Stimulated activated CD8-positive, alpha-beta memory T cell treated with anti-CD3 and anti-CD28 coated beads, Interleukin-15, amount 100 ng/mL, for 24 hours (primary cell): ENCODE measurements around the gene RAB33A.
"Not testable (repeated sequence)": the region's sequence is repeated elsewhere in the genome, so short reads cannot be mapped to it uniquely, and the experiment has no call there.

Experiments
- DNase-seq: peaks from one replicate; pipeline ENCODE4 v3.0.0-alpha.2; 2020; ENCODE audit warnings: low read depth

The RAB33A gene

DNA sequence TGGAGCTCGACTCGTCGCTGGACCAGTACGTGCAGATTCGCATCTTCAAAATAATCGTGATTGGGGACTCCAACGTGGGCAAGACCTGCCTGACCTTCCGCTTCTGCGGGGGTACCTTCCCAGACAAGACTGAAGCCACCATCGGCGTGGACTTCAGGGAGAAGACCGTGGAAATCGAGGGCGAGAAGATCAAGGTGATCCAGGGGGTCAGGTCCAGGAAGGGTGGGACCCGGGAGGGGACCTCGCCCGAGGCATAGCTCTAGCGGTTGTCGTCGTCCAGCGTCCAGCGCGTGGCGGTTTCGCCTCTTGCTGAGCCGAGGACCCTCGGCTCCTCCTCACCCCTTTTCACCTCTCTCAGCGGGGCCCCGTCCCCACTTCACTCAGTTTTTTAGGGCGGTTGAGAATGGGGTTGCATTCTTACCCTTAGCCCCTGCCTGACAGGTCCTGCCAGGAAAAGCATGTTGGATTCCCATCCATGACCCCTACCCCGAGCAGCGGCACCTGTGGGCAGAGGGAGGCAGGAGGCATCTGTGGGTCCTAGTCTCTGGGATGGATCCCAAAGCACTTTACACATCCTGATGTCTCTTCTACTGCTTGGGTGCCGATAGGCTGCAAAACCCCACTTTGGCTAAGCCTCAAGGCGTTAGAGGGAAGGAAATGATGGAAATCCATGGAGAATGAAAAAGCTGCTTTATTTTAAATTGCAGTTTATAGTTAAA, 524 bp downstream of the RAB33A start:
- no peak for DNase-seq

DNA sequence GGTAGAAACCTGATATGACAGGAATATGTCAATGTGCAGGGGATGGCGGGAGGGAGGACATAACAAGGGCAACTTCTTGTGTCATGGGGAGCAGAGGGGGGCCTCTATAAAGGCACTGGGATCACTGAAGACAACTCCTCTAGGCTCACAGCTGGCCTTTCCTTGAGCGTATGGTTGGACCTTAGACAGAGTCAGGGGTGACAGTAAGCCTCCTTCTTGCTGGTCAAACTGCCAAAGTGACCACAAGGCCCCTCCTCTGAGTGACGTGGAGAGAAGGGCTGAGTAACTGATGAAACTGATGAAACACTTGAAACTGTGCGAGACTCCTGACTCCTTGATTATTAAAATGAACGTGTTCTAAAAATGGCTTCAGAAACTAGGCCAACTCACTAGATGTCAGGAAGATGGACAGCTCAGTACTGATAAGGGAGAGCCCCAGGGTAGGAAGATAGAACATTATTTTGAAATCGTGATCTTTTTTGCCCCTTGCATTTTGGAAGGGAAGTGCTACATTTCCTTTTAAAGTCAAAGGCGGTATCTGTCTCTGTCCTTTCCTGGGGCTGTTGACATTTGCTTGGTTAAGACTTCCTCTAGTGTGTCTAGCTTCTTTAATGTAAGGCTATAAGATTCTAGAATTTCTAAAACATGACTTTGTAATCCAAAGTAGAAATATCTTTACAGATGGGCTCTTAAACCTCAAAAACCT, 1.6 kb downstream of the RAB33A start:
- no peak for DNase-seq

DNA sequence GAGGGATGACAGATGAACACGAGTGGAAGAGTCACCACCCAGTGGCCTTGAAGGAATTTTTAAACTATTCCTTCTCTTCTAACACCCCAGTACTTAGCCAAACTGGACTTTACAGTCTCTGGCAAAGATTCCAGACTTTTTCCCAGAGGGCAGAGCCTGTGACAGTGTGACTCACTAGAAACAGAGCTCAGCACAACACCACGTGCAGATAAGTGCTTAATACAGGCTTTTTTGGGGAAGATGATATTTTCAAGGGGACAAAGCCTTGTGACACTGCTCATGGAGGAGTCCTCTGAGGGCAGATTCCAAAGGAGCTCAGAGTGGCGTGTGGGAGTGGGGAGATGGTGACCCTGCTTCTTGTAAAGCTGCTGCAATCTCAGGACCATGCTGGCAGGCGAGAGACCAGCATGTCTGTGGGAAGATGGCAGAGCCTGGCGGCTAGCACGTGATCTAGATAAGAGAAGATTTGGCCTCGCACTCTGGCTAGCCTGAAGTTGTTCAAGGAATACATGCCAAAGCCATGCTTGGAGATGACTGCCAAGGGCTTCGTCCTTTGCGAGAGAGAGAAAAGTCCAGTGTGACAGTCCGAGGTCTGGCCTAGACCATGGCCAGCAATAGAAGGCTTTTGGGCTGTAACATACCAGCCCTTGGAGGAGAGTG, 2.4 kb downstream of the RAB33A start:
- no peak for DNase-seq

DNA sequence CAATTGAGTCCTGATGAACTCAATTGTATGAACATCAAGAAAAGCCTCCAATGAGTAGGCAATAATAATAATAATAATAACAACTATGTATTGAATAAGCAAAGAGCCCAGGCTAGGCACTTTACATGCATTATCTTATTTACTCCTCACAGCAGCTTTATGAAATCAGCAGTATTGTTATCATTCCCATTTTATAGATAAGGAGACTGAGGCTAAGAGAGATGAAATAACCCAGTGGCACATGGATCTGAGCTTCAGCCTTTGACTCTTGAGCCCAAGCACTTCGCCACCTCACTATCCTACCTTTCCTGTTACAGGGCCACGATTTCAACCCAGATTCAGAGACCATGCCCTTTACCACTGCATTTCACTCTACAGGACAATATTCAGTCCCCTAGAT, 3.2 kb downstream of the RAB33A start:
- DNase-seq: no peak

DNA sequence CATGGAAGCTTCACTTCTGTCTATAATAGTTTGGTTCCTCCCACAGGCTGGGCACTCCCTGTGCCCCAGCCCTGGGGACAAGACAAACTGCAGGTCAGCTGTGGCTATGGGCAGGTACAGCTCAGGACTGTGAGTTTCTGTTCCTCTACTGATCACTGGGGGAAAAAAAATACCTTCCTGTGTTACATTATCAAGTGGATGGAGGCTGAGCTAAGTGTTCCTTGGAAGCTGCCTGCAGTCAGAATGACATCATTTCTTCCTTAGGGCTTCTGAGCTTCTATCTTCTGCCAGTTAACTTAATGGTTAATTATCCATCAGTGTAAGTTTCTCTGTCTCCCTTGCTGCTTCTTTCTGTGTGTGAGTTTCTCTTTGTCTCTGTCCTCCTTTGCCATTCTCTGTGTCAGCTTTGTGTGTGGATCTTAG, 4.6 kb downstream of the RAB33A start:
- no peak for DNase-seq

DNA sequence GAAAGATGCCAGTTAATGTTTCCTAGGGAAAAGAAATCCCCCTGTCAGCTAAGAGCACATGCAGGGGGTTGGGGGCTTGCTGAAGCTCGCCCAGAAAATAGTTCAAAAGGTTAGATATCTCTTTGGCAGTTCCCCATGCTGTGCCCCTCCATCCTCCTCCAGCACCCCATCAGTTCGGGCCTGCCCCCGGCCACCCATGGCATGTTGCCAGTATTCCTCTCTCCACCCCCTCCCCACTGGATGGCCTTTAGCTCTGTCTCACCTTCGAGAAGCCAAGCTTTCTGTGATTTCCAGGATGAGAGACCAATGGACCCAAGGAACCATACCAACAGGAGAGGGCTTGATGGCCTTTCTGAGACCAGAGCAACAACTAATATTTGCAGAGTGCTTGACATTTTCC, 5.2 kb downstream of the RAB33A start:
- no peak for DNase-seq

DNA sequence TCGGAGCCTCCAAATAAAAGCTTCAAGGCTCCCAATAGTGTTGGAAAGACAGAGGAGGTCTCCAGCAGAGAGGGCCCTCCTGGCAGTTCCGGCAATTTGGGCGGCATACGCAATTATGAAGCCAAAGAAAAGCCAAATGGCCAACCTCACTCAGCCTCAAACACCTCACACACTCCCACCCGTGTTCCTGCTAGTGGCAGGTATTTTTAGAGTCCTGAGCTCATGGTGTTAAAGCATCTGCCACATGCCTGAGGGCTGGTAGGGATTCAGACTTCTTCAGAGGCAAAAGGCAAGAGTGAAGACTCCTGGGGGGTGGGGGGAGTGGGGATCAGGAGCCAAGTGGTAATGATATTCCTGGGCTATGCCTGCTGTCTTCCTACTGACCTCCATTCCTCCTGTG, 7.4 kb downstream of the RAB33A start:
- no peak for DNase-seq

DNA sequence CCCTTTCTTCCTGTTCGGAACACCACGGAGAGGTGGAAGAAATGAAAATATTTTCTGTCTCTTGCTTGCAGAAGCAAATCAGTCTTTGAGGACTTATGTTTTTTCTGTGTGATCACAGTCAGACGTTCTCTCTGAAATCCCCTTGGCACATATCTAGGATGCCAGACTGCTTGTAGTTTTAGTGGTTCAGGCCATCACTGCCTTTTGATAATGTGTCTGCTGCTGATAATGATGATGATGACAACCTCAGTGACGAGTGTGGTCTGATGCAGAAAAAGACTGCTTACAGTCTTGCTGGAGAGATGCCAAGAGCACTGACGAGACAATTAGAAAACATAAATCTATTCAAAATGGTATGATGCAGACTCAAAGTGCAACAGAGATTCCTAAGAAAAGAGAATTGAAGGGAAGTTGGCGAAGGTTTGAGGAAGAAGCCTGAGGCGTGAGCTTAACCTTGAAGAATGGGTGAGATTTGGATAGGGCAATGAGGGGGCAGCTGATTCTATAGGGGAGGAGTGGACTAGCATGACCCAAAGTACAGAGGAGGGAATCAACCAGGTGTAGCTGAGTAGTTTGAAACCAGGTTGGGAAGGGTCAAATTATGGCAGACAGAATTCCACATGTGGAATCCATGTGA, 7.9 kb downstream of the RAB33A start:
- DNase-seq: no peak

DNA sequence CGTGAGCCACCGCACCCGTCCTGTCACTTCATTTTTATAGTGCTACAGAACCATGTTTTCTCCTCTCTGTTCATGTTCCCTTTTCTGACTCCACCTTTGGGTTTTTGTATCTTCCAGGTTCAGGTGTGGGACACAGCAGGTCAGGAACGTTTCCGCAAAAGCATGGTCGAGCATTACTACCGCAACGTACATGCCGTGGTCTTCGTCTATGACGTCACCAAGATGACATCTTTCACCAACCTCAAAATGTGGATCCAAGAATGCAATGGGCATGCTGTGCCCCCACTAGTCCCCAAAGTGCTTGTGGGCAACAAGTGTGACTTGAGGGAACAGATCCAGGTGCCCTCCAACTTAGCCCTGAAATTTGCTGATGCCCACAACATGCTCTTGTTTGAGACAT, 12.4 kb downstream of the RAB33A start:
- no peak for DNase-seq

DNA sequence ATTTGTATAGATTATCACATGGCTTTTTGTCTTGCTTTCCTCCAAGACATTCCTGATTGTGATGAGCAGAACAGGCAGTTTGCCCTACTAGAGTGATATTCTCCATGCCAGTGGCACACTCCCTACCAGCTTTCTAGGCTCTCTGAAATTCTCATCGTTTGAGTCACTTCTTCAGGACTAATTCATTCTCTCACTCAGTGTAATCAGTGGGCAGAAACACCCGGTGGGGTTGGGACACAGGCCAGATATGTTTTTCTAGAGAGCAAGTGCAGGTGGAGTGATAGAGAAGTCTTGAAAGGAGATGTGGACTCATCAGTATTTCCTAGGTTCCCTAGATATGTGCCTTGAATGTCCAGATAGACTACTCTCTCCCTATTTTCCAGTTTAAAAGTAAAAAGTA, 13.1 kb downstream of the RAB33A start:
- DNase-seq: no peak

DNA sequence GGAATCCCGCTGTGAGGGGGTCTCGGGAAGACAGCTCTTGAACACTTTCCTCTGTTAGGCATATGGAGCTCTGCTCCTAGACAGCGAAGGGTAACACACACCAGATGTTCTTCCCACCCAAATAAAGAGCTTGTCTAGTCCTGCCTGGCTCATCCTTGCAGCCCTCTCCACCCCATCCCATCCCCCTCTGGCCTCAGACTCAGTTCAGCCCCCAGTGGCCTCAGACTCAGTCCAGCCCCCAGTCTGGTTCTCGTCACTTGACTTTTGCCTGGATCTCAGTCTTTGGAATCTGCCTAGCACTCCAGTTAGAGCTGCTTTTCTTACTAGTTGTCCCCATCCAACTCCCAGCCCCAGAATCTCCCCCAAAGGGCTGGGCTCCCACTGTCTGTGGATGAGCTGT, 14.9 kb downstream of the RAB33A start:
- no peak for DNase-seq

DNA sequence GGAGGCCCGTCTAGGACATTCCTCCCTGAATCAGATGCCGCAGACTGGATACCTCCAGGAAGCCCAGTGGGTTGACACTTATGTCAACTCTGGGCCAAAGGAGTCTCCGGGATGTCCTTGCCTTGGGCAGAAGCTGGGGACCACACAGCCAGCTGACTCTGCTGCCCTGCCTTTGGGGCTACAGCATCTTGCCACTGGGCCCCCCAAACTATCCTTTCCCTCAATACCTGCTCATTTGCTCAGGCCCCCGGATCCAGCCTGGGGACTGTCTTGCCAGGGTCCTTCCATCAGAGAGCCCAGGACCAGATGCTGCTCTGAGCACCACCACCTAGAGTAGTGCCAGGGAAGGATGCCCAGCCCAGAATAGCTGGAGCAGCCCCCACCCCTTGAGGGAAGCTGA, 19.0 kb downstream of the RAB33A start:
- DNase-seq: no peak

DNA sequence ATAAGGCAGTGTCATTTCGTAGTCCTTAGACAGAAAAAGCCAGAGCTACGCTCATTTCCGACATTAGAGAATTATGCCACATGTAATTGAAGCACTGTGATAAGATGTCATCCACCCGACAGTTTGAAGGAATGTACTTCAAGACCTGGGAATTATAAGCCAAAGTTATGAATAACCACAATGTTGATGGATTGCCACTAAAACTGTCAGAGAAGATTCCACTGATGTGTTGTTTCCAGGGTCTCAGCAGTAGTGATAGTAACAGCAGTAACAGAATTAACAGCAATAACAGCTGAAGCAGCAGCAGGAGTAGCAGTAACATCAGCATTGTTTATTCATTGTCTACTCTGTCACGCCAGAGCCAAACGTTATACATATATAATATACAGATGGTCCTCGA, 24.7 kb downstream of the RAB33A start:
- DNase-seq: no peak

DNA sequence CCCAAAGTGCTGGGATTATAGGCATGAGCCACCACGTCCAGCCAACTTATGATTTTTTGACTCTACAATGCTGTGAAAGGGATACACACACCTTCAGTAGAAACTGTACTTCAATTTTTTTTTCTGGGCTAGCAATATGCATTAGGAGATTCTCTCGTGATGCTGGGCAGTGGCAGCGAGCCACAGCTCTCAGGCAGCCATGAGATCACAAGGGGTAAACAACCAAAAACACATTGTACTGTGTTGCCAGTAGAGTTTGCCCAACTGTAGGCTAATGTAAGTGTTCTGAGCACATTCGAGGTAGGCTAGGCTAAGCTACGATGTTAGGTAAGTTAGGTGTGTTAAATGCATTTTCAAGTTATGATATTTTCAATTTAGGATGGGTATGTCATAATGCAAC, 25.7 kb downstream of the RAB33A start:
- DNase-seq: no peak

DNA sequence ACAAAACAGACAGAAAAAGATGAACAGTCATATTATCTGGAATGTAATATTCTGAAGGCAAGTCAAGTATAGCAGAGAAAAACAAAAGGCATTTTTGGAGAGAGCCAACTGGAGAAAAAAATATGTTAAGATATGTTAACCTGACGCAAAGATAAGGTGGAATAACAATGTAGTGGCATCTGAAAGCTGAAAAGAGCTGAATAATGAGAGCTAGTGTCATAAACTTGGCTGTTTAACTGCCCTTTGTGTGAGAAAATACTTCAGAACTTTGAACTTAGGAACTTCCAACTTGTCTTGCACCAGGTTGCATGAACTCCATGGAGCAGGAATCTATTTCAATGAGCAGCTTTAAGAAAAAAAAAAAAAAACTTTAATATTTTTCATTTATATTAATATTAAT, 32.9 kb downstream of the RAB33A start:
- no peak for DNase-seq

DNA sequence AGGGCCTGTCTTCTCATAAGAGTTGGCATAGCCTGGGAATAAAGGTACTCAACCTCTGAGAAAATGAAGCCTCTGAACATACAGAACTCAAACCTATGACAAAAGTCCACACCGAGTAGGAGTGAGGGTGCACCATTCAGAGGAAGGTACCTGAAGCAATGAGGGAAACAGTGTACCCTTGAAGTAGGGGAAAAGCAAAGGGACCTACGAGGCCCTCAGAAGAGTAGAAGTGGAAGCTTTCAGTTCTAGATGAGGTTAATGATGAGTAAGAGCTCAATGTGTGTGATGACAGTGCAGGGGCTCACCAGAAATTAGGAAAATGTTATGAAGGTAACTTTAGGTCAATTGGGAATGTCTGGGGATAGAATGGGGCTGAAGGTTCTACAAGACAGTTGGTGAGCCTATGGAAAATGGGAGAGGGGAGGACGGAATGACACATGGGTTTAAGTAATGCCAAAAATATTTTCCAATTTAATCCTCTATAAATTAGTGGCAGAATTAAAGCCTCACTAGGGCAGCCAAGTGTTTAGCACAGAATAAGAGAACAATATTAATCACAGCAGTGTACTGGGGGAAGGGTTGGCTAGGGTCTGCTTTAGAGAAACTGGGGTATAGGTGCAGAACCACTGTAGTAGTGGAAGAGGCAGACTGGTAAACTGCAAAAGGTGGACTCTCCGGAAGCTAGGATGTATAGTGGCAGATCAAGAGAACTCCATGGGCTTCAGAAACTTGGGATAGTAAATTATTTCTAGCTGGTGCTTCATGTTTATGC, 39.8 kb downstream of the RAB33A start:
- DNase-seq: no peak

DNA sequence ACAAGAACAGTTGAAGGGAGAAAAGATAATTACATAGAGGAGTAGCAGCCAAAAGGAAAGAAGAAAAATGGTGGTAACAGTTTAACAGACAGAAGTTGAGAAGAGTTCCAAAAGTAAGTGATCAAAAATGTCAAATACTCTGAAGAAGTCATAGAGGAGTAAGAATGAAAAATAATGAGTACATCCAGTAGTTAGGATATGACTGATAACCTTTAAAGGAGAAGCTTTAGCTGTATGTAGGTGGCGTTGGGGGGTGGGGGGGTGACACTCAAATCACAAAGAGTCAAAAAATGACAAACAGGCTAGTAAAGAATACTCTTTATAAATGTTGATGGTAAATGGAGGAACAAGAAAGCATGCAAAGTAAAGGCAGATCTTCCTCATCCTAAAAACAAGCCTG, 40.6 kb downstream of the RAB33A start:
- DNase-seq: no peak

DNA sequence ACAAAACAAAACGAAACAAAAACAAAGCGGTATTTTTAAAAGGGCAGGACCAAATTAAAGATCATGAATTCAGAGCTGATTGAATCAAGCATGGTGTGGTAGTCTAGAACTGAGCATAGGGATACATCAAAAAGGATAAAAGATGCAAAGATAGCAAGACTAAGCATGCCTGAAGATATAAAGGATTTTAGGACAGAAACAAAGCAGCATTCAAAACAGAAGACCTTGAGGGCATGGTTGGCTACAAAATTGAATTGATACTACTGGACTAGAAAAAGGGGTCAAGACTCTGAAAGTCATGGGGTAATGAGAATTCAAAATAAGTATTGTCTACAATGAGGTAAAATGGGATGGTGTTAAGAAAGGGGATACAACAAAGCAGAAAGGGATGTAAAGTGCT, 41.6 kb downstream of the RAB33A start:
- no peak for DNase-seq

DNA sequence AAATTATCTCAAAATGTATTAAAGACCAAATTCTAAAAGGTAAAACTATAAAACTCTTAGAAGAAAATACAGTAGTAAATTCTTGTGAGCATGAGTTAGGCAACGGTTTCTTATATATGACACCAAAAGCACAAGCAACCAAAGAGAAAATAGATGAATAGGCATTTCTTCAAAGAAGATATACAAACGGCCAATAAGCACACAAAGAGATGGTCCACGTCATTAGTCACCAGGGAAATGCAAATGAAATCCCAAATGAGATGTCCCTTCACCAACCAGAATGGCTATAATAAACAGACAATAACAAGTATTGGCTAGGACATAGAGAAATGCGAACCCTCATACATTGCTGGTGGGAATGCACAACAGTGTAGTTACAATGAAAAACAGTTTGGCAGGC, 44.6 kb downstream of the RAB33A start:
- DNase-seq: no peak

DNA sequence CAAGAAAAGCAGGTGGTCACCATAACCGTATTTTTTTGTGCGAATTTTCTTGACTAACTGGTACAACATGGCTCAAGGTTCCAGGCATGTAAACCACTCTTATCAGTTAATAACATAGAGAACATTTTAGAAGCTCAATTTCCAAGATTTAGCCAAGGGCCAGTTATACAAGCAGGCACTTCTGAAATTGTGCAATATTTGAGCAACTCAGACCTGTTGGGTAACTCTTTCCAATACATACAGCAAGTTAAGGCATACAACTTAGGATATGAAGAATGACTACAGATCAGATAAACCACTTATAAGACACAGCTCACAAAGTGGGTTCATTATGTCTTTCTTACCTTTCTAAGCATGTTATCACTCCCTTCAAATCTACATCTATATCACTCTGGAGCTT, 53.0 kb downstream of the RAB33A start:
- DNase-seq: no peak

DNA sequence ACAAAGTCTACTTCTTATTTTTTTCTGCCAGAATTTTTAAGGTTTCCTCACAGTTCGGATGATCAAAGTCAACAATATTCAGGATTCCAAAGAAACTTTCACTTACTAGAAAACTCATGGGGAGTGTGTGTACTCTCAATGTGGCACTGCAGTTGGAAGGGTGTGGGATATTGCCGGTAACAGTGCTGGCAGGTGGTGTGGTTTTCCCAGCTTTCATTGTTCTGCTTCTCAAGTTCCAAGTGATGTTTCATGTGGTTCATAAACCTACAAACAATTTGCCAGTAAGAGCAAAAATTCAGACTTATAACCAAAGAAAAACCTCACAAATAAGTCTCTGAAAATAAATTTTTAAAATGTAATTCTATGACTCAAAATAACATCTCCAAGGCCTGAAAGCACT, 57.1 kb downstream of the RAB33A start:
- DNase-seq: no peak

DNA sequence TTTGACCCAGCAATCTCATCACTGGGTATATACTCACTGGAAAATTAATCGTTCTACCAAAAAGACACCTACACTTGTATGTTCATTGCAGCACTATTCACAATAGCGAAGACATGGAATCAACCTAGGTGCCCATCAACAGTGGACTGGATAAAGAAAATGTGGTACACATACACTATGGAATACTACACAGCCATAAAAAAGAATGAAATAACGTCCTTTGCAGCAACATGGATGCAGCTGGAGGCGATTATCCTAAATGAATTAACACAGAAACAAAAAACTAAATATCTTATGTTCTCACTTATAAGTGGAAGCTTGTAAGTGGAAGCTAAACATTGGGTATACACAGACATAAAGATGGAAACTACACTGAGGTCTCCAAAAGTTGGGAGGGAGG, 59.4 kb downstream of the RAB33A start:
- not testable (repeated sequence) for DNase-seq
